Head of caudate nucleus (tissue), 42 donors: ENCODE data around the gene MT1H.
A peak's percentile ranks its signal among the peaks of the same experiment; 100 is the strongest.
"Not testable (repeated sequence)": the region's sequence is repeated elsewhere in the genome, so short reads cannot be mapped to it uniquely, and the experiment has no call there.

Experiments
- DNase-seq, 42 donors: peaks; one replicate each; pipeline versions ENCODE4 v3.0.0 to v3.0.0-alpha.2; 2020 to 2021; ENCODE audit warnings: mixed read lengths in 7 of 42
- intact Hi-C: fragments of 100-400 bp; cut with DNase I; formaldehyde crosslinking; loops from one replicate; pipeline ENCODE4 v1.15.0; 2022

Gene MT1H

DNA sequence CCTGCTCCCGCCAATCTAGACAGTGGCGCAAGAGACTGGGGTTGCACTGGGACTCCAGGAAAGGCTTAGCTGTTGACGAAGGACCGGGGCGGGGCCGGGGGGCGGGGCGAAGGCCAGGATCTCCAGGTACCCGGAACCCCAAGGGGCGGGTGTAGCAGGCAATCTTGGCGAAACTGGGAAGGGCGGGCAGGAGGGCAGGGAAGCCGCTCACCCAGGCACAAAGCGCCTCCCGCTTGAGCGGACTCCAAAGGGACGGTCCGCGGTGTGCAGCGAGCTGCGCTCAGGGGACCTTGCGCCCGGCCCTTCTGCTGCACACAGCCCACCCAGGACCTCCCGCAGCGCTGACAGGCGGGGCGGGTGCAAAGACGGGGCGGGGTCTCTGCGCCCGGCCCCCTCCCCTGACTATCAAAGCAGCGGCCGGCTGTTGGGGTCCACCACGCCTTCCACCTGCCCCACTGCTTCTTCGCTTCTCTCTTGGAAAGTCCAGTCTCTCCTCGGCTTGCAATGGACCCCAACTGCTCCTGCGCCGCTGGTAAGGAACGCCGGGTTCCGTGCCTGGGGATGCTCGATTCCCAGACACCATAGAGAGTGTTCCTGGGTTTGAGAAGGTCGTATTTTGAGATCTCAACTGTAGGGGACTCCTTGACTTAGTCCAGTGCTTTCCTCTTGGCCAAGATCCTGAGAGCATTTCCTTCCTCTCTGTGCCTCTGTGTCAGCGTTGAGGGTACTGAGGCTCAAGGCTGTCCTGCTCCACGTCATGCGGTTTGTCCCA is 11.9 kb upstream of the MT1H start, which contains the start of gene MT1F:
Gene MT1F, plus strand, starts transcription at position 405 of the 772 bp plus-strand sequence. Its CDS starts 100 bp downstream, at position 505.
- intact Hi-C loops: no loop called here
- peak in 40 of 42 donors; percentile 15 to 73 (median 52) for DNase-seq

DNA sequence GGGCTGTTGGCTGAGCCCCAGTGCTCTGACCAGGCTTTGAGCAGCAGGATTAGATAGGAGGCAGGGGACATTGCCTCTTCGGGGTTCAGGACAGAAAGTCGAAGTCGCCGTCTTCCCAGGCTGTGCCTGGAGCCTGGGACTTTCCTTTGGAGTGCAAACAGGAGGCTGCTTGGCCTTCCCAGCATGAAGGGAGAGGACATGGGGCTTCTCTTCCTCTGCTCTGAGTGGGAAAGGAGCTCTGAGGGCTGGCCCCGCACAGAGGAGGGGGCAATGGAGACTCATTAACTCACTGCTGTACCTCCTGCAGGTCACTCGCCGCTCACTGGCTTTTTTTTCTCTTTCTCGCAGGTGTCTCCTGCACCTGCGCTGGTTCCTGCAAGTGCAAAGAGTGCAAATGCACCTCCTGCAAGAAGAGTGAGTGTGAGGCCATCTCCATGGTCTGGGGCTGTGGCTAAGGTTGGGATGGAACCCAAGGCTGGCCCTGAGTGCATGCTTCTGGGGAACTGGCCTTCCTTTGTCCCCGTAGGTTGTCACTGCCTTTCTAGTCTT is 11.2 kb upstream of the MT1H start:
- DNase-seq: peak in 7 of 42 donors; percentile 11 to 48 (median 24)
- intact Hi-C loops: no loop called here

DNA sequence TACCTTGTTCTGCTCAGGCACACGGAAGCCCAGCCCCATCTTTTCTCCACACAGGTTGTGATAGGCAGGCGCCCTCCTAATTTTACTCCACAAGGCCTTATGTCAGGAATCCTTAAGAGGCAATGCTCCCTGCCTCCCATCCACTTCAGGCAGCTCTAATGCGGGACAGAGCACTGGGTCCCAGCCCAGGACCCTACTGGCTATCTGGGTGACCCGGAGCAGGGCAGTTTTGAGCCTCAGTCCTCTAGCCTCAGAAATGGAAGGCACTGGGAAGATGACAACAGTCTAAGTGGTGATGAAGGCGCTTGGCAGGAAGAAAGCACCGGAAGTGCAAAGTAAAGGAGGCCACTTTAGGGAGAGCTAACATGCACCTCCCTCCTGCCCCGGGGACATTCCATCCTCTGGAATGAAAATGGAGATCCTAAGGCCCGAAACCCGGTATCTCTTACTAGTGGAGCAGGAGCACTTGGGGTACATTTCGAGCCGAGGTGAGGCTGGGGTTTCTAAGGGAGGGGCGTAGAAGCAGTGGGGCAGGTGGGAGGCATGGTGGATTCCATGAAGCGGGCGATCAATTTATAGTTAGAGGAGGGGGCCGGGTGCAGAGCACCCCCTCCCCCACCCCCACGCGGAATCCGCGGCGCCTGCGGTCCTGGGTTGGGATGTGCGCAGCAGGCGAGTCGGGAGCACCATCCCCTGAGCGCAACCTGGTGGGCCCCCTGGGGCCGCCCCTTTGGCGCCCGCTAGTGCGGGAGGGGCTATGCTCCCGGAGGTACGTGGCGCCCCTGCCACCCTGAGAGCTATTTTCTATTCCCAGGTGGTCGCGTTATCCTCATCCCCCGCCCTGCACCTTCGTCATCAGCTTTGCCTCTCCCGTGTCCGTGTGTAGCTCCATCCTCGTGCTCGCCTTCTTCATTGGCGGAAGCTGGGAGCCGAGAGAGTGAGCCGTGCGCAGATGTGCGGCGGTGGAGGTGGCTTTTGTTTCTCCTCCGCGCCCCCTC is 7.0 kb upstream of the MT1H start:
- DNase-seq: peak in 31 of 42 donors; percentile 36 to 78 (median 57)
- intact Hi-C loops: no loop called here

DNA sequence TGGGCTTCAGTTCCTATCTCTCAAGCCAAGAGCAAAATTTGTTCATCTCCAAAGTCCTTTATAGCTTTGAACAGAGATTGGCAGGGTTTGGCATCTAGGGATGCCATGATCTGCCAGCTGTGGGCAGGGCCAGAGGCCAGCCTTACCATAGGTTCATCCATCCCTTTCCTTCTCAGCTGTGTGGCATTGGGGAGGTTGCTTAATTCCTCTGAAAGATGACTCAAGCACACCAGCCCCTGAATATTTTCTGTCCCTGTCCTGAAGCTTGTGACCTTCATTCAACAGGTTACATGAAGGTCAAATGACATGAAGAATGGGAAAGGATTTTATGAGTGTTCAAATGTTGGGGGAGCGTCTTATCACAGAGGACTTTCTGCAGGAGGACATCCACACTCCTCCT is 5.1 kb upstream of the MT1H start:
- DNase-seq: no peak
- intact Hi-C loops: no loop called here

DNA sequence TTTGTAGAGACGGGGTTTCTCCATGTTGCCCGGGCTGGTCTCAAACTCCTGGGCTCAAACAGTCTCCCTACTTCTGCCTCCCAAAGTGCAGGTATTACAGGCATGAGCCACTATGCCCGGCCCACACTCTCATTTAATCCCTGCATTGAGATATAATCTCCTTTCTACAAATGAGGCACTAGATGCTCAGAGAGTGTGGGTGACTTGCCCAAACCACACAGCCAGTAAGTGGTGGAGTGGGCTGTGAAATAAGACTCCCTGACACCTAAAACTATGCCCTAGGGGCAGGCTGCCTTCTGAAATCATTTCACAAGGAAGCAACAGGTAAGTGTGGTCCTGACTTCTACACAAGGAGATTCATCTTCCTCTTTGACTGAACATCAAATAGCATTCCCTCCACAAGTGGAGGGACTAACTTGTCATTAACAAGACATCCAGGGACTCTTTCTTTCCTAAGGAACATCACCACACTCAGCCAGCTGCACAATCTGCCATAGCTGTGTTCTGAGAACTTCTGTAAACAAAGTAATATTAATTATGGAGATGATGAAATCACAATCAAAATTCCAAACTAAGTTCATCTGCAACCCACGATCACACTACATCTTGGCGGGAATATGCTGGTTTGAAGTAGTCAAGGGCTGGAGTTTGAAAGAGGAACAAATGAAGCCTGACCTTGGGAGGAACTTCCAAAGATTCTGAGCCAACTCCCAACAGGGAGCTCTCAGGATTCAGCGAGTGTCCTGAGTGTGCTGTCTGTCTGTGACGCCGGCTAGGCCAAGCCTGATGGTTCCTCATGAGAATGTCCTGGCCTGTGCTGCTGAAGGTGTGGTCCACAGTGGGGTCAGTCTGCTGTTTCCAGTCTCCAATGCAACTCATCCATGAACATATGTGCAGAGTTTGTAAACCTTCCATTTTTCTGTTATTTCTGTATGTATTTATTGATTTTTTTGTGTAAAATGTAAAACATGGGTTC is 4.0 kb upstream of the MT1H start:
- intact Hi-C loops, DNase-seq: not testable (repeated sequence)

DNA sequence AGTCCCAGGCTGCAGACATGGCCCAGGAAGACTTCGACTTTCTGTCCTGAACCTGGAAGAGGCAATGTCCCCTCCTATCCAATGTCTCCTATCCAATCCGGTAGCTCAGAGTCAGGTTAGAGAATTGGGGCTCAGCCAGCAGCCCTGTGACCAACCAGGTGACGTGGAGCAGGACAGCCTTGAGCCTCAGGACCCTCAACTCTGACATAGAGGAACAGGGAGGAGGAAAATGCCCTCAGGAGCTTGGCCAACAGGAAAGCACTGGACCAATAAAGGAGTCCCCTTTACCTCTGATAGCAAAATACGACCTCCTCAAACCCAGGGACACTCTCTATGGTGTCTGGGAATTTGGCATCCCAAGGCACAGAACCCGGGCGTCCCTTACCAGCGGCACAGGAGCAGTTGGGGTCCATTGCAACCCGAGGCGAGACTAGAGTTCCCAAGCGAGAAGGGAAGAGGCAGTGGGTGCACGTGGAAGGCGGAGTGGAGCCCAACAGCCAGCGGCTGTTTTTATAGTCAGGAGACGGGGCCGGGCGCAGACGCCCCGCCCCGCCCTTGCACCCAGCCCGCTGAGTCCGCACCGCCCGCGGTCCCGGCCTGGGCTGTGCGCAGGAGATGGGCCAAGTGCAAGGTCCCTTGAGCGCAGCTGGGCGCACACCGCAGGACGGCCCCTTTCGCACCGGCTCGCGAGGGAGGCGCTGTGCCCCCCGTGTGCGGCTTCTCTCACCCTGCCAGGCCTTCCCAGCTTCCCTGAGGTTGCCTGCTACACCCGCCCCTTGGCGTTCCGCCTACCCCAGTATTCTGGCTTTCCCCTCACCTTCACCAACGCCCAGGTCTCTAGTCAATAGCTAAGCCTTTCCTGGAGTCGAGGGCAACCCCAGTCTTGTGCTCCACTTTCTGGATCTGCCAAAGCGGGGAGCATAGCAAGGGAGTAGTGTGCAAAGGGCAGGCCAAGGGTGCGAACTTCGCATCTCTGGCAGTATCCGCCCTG is 1.7 kb upstream of the MT1H start, which contains the start of gene MT1G:
Gene MT1G, minus strand, starts transcription at position 485 of the 991 bp plus-strand sequence. Its CDS starts 72 bp downstream, at position 413.
- intact Hi-C loops: no loop called here
- peak in 26 of 42 donors; percentile 21 to 68 (median 44) for DNase-seq

DNA sequence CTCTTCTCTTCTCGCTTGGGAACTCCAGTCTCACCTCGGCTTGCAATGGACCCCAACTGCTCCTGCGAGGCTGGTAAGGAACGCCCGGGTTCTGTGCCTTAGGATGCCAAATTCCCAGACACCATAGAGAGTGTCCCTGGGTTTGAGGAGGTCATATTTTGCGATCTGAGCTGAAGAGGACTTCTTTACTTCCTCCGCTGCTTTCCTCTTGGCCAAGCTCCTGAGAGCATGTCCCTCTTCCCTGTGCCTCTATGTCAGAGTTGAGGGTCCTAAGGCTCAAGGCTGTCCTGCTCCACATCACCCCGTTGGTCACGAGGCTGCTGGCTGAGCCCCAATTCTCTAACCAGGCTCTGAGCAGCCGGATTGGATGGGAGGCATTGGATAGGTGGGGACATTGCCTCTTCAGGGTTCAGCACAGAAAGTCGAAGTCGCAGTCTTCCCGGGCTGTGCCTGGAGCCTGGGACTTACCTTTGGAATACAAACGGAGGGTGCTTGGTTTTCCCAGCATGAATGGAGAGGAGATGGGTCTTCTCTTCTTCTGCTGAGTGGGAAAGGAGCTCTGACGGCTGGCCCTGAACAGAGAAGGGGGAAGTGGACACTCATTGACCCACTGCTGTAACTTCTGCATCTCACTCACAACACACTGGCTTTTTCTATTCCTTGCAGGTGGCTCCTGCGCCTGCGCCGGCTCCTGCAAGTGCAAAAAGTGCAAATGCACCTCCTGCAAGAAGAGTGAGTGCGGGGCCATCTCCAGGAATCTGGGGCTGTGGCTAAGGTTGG is 416 bp downstream of the MT1H start:
- no peak for DNase-seq
- intact Hi-C loops: no loop called here

DNA sequence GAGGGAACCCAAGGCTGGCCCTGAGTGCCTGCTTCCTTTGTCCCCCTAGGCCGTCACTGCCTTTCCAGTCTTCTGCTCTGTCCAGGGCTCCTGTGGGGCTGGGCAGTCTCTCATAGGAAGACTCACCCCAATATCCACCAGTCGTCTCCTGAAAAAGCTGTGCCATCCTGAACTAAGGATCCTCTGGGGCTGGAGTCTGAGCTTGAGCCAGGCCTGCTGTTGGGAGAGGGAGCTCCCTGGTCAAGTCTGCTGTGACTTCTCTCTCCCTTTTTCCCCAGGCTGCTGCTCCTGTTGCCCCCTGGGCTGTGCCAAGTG is 963 bp downstream of the MT1H start:
- DNase-seq: no peak
- intact Hi-C loops: no loop called here

DNA sequence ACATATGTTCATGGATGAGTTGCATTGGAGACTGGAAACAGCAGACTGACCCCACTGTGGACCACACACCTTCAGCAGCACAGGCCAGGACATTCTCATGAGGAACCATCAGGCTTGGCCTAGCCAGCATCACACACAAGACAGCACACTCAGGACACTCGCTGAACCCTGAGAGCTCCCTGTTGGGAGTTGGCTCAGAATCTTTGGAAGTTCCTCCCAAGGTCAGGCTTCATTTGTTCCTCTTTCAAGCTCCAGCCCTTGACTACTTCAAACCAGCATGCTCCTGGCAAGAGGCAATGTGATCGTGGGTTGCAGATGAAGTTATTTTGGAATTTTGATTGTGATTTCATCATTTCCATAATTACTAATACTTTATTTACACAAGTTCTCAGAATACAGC is 2.1 kb downstream of the MT1H start:
- intact Hi-C loops, DNase-seq: not testable (repeated sequence)

DNA sequence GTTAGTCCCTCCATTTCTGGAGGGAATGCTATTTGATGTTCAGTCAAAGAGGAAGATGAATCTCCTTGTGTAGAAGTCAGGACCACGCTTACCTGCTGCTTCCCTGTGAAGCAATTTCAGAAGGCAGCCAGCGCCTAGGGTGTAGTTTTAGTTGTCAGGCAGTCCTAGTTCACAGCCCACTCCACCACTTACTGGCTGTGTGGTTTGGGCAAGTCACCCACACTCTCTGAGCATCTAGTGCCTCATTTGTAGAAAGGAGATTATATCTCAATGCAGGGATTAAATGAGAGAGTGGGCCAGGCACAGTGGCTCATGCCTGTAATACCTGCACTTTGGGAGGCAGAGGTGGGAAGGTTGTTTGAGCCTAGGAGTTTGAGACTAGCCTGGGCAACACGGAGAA is 2.6 kb downstream of the MT1H start:
- intact Hi-C loops, DNase-seq: not testable (repeated sequence)

DNA sequence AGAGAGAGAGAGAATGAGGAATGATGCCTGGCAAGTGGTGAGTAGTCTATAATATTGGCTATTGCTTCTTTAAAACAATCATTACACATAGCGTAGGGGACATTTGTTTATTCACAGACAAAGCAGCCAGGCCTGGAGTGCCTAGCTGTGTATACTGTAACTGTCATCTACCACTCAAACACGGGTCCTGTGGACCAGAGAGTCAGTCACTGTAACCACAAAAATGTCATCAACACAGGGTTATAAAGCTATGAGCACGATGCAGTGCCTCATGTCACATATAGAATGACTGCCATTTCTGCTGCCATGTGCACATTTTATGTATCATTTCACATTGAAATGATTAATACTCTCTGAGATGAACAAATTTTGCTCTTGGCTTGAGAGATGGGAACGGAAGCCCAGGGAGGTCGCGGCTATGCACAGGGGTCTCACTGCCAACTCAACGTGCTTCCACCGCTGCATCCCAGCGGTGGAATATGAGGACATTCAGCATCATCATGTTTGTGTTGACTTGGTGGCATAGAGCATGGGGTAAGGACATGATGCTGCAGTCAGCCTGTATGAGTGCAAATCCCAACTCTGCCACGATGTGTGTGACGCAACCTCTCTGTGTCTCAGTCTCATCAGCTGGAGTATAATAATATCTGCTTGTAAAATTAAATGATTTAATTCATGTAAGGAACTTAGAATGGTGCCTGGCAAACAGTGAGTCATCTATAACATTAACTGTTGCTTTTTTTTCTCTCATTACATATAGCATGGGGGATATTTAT is 3.3 kb downstream of the MT1H start:
- peak in 6 of 42 donors; percentile 38 to 70 (median 44) for DNase-seq
- intact Hi-C loops: no loop called here

DNA sequence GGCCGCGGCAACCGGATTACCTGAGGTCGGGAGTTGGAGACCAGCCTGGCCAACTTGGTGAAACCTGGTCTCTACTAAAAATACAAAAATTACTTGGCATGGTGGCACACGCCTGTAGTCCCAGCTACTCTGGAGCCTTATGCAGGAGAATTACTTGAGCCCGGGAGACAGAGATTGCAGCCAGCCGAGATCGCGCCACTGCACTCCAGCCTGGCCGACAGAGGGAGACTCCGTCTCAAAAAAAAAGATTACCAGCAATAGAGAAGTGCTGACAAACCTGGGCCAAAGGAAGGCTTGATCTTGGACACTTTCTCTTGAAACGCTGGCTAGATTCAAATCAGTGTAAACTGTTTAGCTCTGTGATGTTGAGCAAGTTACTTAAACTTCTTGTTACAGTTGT is 4.3 kb downstream of the MT1H start:
- peak in 4 of 42 donors; percentile 22 to 64 (median 30) for DNase-seq

DNA sequence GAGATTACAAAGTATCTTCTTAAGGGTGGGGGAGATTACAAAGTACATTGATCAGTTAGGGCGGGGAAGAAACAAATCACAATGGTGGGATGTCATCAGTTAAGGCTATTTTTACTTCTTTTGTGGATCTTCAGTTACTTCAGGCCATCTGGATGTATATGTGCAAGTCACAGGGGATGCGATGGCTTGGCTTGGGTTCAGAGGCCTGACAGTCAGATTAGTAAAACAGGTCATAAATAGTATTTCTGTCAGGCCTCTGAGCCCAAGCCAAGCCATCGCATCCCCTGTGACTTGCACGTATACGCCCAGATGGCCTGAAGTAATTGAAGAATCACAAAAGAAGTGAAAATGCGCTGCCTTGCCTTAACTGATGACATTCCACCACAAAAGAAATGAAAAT is 5.0 kb downstream of the MT1H start:
- intact Hi-C loops, DNase-seq: not testable (repeated sequence)

More for the DNA sequence above, 4.3 kb downstream of the MT1H start:
- intact Hi-C loops: no loop called here

DNA sequence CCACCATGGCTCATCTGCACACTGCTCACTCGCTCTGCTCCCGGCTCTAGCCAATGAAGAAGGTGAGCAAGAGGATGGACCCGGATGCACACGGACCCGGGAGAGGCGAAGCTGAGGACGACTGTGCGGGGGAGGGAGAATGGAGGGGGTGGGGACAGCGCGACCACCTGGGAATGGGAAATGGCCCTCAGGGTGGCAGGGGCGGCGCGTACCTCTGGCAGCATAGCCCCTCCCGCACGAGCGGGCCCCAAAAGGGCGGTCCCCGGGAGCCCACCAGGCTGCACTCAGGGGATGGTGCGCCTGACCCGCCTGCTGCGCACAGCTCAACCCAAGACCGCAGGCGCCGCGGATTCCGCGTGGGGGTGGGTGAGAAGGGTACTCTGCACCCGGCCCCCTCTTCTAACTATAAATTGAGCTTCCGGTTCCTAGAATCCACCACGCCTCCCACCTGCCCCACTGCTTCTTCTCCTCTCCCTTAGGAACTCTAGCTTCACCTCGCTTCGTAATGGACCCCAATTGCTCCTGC is 6.1 kb downstream of the MT1H start:
- intact Hi-C loops: no loop called here
- DNase-seq: no peak

DNA sequence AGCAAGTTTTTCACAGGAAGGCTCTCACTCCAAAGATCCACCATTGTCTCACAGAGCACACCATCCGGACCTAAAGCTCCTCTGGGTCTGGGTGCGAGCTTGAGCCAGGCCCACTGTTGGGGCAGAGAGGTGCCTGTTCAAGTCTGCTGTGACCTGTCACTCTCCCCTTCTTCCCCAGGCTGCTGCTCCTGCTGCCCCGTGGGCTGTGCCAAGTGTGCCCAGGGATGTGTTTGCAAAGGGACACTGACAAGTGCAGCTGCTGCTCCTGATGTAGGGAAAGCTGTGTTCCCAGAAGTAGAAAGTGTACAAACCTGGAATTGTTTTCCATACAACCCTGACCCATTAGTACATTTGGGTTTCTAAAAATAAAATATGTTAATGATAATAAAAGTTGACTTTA is 7.9 kb downstream of the MT1H start:
- intact Hi-C loops: no loop called here

More for the DNA sequence above, 7.9 kb downstream of the MT1H start:
- DNase-seq: no peak
